NCI-H2196 treated with DMSO at 0.1 percent for 48 hours (cell line): Measurements from ENCODE around the gene VAMP4.
"Not testable (repeated sequence)": the region's sequence is repeated elsewhere in the genome, so short reads cannot be mapped to it uniquely, and the experiment has no call there.

Experiments
- DNase-seq: peaks from one replicate; lab custom pipeline; 2025; ENCODE audit not compliant: unreplicated experiment; lab: John Stamatoyannopoulos, UW

VAMP4 gene

GRCh38 chr1:171702598-171702997 is 39.3 kb downstream of the VAMP4 start:
- DNase-seq: no peak

GRCh38 chr1:171699531-171699930 is 42.3 kb downstream of the VAMP4 start:
- DNase-seq: no peak

GRCh38 chr1:171695772-171696171 is 46.1 kb downstream of the VAMP4 start:
- not testable (repeated sequence) for DNase-seq

DNA sequence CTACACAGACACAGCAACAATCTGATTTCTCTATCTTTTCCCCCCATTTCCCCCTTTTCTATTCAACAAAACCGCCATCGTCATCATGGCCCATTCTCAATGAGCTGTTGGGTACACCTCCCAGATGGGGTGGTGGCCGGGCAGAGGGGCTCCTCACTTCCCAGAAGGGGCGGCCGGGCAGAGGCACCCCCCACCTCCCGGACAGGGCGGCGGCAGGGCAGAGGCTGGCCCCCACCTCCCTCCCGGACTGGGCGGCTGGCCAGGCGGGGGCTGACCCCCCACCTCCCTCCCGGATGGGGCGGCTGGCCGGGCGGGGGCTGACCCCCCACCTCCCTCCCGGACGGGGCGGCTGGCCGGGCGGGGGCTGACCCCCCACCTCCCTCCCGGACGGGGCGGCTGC is 48.3 kb downstream of the VAMP4 start:
- not testable (repeated sequence) for DNase-seq

GRCh38 chr1:171683870-171684269 is 58.0 kb downstream of the VAMP4 start:
- DNase-seq: no peak

GRCh38 chr1:171680339-171680738 is 61.5 kb downstream of the VAMP4 start:
- no peak for DNase-seq

- DNase-seq: no peak
Measured at GRCh38 chr1:171676823-171677222, 65.0 kb downstream of the VAMP4 start.

DNA sequence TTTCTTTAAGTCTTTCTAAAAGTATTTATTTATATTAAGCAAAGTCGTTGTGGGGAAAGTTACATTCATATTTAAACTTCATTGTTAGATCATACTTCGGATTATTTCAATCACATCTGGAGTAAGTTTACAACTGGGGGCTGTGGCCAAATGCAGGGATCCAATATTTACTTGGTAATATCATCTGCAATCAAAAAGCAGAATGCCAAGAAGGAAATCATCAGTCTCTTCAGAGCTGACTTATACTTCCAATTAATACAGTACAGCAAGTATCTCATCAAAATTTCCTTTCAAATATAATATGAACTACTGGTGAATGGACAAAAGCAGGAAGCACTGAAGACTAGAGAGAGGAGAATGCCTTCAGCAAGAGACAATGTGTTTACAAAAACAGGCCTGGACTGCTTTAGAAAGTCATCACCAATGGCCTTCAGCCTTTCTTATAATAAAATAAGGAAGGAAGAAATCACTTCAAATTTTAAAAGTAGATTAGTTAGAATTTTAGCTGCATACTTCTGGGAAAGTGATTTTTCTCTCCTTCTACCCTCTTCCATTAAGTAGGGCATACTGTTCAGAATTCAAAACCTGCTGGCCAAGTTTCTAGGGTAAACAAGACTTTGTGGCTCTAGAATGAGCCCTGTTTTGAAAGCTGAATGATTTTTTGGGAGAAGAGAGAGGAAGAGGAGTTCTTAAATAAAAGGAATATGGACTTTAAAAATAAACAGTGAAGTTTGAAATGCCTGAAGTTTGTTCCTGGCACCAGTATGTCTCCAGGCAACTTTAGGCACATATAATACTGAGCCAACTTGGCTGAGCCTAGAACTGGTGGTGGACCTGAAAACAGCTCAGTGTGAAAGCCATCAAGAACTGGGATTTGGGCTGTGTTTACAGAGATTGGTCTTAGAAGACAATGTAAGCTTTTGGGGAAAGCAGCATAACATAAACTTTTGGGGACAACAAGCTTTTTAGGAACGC is 67.1 kb downstream of the VAMP4 start:
- no peak for DNase-seq

DNA sequence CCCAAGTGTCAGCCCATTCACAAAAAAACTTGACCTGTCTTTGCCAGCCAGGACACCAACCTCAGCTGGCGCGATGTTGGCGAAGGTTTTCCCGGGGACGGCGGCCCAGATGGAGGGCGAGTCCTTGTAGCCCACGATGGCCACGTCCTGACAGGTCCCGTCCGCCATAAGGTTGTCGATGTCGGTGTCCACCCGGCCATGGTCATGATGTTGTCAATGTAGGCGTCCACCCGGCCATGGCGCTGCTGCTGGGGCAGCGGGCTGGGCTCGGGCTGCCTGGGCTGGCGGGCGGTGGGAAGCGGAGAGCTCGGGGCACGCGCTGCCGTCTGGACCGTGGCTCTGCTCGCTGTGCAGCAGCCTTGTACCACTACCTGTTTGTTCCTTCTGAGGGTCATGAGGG is 71.1 kb downstream of the VAMP4 start:
- no peak for DNase-seq

- DNase-seq: no peak
Measured at GRCh38 chr1:171668372-171668771, 73.5 kb downstream of the VAMP4 start.

- no peak for DNase-seq
Measured at GRCh38 chr1:171666114-171666769, 75.6 kb downstream of the VAMP4 start.

GRCh38 chr1:171664976-171665375 is 76.9 kb downstream of the VAMP4 start:
- DNase-seq: no peak

GRCh38 chr1:171663854-171664575 is 77.8 kb downstream of the VAMP4 start:
- no peak for DNase-seq

GRCh38 chr1:171663036-171663853 is 78.6 kb downstream of the VAMP4 start:
- no peak for DNase-seq

DNA sequence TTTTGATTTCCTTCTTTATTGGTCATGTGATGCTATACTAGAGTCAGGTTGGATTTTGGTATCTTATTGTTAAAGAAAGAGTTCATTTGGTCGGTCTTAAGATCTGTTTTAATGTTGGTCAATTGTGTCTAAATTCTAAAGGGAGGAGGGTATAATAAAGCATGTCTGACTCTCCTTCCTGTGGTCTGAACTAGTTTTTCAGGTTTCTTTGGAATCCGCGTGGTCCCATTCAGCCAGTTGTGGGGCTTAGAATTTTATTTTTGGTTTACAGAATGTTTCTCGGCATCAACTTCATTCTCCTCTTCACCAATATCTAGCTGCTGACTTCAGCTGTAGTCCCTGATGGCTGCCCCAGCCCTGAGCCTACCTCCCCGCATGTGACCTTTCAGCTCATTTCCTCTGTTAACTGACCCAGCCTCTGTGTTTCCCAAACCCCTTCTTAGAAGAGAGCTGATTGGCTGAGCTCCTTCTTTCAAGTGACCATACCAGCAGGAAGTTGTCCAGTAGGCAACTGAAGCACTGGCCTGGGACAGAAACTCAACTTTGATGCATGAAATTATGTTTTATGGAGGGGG is 80.7 kb downstream of the VAMP4 start:
- no peak for DNase-seq

DNA sequence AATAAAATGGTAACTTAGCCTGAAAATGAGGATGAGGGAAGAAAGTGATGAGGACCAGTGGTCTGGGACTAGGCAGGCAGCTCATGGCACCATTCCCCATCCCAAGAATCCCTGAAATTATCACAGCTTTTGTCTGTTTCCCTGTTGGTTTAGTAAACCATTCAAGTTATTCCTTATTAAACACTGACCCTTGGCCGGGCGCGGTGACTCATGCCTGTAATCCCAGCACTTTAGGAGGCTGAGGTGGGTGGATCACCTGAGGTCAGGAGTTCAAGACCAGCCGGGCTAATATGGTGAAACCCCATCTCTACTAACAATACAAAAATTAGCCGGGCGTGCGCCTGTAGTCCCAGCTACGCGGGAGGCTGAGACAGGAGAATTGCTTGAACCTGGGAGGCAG is 85.7 kb downstream of the VAMP4 start:
- not testable (repeated sequence) for DNase-seq

DNA sequence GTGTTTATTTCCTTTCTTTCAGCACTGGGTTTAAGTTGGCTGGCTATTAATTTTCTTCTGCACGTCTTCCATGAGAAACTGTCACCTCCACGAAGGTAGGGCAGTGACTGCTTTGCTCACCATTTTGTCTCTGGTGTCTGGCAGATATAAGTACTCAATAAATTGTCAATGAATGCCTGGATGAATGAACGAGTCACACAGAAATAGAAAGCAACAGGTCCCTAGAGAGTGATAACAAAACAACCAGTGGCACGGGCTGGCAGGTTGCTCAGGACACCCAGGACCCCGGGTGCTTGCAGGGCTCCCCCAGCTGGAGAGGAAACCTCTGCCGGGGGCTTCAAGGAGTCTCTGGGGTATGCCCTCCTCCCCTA is 86.1 kb downstream of the VAMP4 start:
- DNase-seq: no peak

DNA sequence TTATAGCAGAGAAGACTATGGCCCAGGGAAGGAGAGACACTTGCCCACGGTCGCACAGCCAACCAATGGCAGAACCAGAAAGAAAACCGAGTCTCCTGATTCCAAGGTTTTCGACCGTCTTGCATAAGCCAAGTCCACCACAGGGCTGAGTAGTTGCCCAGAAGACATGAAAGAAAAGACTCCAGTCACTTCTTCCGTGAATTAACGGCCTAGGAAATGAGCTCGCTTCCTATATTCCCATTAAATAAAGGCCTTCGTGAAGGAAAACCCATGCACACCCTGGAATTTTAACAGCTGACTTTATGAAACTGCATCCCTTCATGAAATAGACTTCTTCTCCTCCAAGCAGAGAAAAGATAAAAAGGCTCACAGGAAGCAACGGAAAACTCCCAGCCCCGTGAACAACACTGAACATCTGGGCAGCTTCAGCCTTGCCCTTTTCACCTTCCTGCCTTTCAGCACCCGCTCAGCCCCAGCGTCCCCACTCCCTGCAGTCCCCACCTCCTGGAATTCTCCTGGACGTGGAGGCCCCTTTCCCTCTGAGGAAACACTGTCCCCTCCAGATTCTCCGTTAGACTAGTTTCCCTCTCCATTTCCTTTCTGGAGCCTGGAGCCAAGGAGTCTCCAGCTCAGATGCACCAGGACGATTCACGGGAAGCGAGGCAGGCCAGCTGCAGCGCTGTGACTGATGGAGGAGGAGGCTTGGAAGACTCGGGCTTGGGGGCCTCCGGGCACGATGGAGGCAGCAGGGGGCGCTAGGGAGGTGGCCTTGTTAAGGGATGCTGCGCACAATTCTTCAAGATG is 86.7 kb downstream of the VAMP4 start:
- no peak for DNase-seq

DNA sequence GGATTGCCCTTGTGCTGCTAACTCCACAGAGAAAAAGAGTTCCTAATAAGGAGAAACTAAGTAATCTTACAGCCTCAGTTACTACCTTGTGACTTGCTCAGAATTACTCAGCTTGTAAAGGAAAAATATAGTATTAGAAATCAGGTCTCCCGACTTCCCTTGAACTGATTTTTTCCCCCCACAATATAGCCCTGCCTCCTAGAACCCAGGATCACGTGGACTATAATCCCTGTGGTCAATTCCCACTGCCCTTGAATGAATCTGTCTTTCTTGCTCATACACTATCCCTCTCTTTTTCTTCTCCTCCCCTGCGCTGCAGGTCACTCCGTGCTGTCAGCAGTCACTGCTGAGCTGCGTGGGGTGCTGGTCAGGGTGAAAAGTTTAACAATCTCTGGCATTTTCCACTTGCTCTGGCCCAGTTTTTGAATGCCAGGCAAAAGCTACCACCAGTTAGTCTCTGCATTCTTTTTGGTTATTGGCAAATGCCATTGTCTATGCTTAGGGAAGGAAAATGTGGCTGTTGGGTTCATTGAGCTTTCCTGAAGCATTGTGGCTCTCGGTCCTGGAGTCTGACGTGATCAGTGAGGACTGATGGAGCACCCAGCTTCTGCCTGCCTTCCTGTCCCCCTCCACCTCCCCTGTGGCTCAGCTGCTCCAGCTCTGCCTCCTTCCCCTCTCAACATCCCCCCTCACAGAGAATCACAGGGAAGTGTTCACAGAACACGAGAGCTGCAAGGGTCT is 87.5 kb downstream of the VAMP4 start:
- no peak for DNase-seq
